GM19240 (cell line): ENCODE results near the gene SPIRE2.
"Not testable (repeated sequence)": the region's sequence is repeated elsewhere in the genome, so short reads cannot be mapped to it uniquely, and the experiment has no call there.

ENCODE experiments used
- DNase-seq: peaks from one replicate; pipeline ENCODE4 v3.0.0; 2011; ENCODE audit warnings: low spot score; ENCODE audit not compliant: insufficient read length

Gene SPIRE2

DNA sequence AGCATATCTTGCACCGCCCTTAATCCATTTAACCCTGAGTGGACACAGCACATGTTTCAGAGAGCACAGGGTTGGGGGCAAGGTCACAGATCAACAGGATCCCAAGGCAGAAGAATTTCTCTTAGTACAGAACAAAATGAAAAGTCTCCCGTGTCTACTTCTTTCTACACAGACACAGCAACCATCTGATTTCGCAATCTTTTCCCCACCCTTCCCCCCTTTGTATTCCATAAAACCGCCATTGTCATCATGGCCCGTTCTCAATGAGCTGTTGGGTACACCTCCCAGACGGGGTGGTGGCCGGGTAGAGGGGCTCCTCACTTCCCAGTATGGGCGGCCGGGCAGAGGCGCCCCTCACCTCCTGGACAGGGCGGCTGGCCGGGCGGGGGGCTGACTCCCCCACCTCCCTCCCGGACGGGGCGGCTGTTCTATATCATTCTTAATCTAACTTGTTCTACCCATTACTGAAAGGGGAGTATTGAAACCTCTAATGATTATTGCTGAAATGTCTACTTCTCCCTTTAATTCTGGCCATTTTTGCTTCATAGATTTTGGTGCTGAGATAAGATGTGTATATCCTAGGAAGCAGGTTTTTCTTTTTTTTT lies 21.6 kb upstream of the SPIRE2 start:
- not testable (repeated sequence) for DNase-seq

DNA sequence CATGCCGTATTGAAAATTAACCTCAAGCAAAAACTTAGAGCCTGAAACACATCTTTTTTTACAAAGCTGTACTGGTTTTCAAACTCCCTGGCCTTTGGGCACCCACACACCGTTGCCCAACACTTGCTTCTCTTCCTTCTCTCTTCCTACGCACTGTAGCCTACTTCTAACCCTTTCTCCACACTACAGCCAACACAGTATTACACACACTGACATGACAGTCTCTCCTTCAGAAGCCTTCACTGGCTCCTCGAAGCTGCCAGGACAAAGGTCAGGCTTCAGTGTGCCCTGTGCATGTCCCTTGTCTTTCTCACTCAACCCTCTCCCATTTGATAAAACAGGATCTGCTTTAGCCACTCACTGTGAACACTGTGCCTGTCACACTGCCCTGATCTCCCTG lies 19.8 kb upstream of the SPIRE2 start:
- no peak for DNase-seq

DNA sequence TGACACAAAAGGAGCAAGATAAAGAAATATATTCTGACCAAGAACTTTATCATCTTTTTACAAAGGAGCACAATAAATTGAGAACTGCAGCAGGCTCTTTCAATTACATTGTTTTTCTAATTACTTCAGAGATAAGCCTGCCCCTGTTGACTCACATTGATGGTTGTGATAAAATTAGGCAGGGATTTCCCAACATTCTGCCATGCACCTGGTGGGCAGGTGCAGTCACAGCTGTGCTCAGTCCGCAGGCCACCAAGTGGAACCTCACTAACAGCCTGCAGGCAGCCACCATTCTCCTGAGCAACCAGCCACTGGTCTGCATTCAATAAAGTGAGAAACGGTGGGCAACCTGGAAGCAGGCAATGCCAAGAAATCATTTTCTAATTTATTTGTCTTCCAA lies 17.0 kb upstream of the SPIRE2 start:
- DNase-seq = no peak

DNA sequence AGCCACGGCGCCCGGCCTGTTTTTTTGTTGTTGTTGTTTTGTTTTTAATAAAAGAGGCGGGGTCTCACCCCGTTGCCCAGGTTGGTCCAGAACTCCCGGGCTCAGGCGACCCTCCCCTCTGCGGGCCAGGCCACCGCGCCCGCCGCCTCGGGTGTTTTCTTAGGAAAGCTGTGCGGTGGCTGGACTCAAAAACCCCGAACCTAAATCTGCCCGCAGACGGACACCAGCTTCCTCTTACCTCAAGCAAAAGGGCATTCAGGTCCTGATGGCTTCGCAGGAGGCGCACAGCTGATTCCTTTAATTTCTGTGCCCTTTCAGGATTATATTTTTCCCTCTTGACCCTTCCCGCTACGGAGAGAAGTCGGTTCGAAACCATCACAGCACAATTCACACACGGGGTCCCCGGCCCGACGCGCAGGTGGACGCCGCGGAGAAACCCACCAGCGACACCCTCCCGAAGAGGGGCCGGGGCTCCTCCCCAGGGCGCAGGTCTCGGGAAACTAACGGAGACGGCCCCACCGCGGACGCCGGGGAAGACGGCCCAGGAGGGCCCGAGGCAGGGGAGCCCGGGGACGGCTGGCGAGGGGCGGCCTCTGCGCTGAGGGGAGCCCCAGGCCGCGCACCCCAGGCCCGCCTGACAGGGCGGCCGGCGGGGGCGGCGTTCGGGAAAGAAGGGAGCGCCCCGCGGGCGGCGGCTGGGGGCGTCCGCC lies 12.5 kb upstream of the SPIRE2 start:
- no peak for DNase-seq

DNA sequence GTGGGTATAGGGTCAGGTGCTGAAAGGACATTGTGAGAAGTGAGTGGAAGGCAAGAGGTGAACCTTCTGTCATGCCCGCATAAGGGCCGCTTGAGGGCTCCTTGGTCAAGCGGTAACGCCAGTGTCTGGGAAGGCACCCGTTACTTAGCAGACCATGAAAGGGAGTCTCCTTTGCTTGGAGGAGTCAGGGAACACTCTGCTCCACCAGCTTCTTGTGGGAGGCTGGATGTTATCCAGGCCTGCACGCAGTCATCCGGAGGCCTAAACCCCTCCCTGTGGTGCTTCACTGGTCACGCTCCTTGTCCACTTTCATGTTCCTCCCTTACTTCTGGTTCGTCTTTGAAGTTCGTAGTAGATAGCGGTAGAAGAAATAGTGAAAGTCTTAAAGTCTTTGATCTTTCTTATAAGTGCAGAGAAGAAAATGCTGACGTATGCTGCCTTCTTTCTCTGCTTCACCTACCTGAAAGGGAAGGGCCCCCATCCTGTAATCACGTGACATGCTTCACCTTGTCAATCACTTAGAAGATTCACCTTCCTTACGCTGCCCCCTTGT lies 9.3 kb upstream of the SPIRE2 start:
- not testable (repeated sequence) for DNase-seq

DNA sequence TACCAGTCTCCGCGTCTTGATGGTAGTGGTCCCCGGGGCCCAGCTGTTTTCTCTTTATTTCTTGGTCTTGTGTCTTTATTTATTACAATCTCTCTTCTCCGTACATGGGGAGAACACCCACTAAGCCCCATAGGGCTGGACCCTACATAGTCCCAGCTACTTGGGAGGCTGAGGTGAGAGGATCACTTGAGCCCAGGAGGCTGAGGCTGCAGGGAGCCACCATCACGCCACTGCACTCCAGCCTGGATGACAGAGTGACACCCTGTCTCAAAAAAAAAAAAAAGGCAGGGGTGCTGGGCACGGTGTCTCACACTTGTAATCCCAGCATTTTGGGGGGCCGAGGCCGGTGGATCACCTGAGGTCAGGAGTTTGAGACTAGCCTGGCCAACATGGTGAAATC lies 8.8 kb upstream of the SPIRE2 start:
- DNase-seq = not testable (repeated sequence)

DNA sequence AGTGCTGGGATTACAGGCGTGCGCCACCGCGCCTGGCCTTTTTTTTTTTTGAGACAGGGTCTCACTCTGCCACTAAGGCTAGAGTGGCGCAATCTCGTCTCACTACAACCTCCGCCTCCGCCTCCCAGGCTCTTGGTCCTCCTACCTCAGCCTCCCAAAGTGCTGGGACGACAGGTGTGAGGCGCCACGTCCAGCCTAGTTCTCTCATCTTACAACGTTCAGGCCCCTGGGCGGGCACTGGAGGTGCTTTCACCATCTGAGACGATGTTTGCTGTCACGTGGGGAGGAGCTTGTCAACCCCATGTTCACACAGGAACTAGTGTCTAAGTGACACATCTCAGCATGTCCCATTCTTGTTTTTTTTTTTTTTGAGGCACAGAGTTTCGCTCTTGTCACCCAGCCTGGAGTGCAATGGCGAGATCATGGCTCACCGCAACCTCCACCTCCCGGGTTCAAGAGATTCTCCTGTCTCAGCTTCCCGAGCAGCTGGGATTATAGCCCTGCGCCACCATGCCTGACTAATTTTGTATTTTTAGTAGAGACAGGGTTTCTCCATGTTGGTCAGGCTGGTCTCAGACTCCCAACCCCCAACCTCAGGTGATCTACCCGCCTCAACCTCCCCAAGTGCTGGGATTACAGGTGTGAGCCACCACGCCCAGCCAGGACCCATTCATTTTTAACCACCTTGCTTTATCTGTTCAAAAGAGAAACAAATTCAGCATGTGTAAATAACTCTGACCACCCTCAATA lies 6.7 kb upstream of the SPIRE2 start:
- DNase-seq = no peak

DNA sequence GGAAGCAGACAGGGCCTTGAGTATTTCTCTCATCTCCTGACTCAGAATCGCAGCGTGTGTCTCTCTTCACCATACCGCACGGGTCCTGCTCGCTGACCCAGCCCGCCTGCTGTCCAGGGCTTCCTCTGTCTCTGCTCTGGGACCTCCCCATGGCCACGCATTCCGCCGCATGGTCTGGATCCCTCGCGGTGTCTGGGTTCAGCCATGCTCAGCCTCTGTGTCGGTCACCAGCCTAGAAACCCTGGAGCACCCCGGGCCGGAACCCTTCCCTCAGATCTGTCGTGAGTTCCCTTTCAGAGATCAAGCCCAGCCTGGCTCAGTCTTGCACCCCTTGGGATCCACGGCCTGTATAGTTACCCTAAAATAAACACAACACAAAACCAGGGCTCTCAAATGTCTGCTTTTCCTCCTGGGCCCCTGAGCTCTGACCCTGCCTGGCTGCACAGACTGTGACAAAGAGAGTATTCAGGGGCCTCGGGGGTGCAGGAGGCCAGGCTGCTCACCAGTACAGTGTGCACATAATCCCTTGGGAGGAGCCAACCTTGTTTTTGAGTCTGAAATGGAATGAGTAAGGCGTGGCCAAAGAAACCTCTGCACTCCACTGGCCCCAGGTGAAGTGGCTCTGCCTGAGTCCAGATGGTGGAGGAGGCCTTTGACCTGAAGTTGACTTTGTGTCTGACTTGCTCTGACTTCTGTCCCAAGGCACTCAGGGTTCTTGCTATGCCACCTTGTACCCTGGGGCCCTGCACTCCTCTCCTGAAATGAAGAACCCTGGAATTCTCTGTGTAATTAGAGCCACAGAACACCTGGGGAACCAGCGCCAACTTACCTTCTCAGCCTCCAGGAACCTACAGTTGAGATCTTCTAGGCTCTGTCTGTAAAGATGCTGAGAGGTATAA lies 5.8 kb upstream of the SPIRE2 start:
- no peak for DNase-seq

DNA sequence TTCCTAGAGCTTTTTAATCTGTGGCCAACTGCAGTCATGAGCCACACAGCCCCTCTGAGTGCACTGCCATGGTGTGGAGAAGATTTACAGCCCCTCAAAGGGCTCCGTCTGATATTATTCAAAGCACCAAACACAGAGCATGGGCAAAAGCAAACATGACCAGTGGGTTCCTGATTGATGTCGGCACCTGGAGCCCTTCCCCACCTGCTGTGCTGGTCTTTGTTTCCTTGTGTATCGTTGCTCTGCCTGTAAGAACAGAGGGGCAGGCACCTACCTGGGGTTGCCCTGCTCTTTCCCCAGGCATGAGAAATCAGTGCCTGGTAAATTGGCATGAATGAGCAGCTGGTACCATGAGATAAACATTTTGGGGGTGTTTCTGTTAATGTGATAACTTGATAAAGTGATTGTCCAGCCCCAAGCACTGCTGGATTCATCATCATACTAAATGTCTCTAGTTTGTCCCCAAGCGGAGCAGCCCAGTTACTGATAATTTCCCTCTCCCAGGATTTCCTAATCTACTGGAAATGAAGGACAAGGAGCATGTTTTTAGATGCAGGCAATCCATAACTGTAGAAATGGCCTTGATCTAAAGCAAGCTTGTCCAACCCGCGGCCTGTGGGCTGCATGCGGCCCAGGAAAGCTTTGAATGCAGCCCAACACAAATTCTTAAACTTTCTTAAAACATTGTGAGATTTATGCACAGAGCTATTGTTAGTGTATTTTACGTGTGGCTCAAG lies 5.0 kb upstream of the SPIRE2 start:
- no peak for DNase-seq

DNA sequence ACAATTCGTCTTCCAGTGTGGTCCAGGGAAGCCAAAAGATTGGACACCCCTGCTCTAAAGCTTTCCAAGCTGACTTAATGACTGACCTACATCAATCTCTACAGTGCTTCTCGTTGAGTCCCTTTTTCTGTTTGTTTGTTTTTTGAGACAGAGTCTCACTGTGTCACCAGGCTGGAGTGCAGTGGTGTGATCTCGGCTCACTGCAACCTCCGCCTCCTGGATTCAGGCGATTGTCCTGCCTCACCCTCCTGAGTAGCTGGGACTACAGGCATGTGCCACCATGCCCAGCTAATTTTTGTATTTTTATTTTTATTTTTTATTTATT lies 4.5 kb upstream of the SPIRE2 start:
- DNase-seq = not testable (repeated sequence)

DNA sequence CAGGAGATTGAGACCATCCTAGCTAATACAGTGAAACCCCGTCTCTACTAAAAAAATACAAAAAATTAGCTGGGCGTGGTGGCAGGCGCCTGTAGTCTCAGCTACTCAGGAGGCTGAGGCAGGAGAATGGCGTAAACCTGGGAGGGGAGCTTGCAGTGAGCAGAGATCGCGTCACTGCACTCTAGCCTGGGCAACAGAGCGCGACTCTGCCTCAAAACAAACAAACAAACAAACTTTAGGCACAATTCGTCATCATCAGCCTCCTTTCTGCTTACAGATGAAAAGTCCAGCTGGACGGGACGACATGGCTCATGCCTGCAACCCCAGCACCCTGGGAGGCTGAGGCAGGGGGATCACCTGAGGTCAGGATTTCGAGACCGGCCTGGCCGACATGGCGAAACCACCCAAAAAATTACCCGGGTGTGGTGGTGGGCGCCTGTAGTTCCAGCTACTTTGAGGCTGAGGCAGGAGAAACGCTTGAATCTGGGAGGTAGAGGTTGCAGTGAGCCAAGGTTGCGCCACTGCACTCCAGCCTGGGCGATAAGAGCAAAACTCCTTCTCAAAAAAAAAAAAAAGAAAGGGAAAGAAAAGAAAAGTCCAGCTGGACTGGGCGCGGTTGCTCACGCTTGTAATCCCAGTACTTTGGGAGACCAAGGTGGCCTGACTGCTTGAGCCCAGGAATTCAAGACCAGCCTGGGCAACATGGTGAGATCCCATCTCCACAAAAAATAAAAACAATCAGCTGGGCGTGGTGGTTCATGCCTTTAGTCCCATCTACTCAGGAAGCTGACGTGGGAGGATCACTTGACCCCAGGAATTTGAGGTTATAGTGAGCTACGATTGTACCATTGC lies 1.5 kb upstream of the SPIRE2 start:
- DNase-seq = no peak

DNA sequence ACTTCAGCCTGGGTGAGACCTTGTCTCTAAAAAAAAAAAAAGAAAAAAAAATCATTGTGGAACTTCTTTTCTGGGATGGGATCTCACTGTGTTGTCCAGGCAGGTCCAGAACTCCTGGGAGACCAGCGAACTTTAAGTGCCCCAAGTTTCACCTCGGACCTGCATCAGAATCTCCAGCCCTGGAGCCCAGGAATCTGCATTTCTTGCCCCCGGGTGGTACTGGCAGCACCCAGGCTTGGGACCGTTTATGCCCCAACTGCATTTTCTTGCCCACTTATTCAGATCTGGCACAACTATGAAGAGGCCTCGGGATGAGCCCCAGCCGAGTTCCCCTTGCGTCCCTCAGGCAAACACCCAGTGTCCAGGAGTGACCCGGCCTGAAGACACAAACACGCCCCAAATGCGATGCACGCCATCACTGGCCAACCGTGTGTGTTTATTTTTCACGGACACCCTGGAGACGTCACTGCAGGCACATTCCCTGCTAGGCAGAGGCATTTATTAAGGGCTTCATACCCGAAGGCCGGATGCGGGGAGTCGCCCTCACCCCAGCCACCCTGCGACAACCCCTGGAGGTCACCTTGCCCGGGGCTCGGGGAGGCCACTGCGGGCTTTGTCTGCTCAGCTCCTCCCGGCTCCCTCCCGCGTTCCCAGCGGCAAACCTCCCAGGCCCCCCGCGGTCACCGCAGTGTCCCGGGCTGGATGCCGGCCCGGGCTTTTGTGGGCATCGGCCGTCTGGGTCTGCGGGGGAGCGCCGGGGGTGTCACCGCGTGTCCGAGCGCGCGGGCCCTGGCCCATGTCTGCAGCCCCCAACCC lies 684 bp upstream of the SPIRE2 start:
- no peak for DNase-seq

DNA sequence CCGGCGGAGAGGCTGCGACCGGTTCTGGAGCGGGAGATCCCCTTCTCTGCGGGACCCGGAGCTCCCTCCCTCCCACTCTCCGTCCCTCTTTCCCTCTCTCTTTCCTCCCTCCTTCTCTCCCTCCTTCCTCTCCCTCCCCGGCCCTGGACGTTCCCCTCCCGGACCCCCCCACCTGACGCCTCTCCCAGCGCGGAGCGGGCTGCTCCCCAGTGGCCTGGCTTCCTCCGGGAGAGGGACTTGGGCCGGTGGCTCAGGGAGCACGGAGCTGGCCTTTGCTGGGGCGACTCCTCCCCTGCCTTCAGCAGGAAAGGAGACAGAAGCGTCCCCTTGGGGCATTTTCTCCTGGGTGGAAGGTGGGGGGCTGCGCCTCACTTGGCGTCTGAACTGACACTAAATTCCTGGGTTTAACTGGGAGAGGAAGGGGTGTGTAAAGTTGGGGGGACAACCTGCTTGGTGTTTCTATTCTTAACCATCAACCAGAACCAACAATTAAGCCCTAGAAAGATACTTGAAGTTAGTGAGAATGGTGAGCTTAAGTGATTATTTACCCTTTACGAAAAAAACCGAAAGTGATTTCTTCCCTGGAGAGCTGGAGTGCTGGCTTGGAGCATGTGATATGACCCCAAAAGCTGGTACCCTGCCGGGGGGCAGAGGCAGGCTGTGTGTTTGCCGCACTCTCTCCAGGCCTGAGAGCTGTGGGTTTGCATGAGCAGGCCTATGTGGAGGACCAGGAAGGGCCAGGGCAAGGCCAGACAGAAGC lies 775 bp downstream of the SPIRE2 start:
- DNase-seq = no peak

DNA sequence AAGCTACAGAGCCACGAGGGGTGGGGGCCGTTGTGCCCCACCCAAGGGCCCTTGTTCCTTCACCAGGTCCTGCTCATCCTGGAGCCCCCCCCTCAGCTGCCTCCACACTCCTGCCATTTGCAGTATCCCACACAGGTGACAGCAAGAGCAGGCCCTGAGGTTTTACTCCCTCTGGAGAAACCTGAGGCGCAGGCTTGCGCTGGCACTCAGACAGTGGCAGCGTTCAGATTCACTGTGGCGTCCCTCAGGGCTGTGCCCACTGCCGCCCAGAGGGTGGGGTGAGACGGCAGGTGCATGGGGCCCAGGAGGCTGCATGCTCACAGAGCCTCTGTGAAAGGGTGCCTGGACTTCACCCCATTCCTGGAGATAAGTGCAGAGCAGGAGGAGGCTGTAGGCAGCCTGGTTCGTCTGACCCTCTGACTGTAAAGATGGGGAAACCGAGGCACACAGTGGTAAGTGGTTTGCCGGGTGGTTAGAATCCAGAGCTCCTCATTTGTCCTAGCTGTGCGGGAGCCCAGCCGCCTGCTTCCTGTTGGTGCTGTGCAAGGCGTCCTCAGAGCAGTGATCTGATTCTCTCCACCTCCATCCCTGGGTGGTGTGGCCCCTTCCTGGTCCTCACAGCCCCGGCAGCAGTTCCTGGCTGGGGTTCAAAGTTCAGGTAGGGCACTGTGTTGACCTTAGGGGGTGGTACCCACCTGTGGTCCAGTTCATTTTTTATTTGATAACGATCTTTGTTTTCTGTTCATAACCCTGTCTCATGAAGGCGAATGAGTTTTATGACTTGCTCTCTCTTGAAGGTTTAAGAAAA lies 1.6 kb downstream of the SPIRE2 start:
- DNase-seq = no peak

DNA sequence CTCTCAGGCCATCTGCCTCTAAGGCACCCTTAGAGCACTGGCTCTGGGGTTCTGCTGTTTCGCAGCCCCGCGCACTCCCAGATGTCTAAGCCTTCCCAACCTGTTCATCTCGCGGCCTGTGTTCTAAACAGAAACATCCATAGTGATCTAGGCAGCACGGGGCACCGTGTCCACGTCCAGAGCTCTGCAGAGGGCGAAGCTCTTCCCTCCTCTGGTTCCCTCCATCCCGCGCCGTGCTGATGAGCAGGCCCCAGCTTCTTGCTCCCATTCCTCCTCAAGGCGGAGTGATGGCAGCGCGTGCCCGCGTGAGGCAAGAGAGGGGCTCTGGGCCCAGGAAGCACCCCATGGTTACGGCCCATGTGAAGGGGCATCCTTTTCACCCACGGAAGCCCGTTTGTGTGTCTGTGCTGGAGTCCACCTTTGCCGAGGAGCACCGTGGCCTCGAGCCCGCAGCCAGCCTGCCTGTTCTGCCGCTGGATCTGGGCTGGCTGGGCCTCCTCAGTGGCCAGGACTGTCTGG lies 3.6 kb downstream of the SPIRE2 start:
- no peak for DNase-seq

DNA sequence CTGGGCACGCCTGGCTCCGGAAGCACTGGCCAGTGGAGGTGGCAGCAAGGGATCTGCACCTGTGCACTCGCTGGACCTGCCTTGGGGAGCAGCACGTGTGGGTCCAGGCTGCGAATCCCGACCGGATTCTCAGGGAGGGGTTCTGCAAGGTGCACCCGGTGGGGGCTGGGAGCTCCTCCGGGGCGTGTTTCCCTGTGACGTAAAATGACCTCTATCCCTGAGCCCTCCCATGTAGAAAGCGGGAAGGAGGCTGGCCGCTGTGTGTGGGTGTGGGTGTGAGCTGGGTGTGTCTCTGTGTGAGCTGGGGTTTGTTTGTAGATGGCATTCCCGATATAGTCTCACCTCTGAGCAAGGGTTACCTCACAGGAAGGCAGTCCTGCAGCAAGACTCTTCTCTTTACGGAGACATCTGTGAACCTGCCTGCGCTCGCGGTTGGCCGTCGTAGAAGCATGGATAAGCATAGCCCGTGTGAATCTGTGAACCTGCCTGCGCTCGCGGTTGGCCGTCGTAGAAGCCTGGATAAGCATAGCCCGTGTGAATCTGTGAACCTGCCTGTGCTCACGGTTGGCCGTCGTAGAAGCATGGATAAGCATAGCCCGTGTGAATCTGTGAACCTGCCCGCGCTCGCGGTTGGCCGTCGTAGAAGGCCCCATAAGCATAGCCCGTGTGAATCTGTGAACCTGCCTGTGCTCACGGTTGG lies 5.5 kb downstream of the SPIRE2 start:
- DNase-seq = not testable (repeated sequence)
